Lung (tissue), 12 donors: ENCODE measurements around the gene FRYL. TPM values are rescaled to one million over a fixed set of nuclear protein-coding genes. Genes with fewer than 3 reads are reported as not detected.
A peak's percentile ranks its signal among the peaks of the same experiment; 100 is the strongest.

ENCODE experiments used
- ATAC-seq: fragments of 200-7000 bp; cut with Tn5 transposase; one replicate; pipeline ENCODE4 v1.9.1; 2020; ENCODE audit warnings: moderate number of reproducible peaks; ENCODE audit not compliant: insufficient read depth, low FRiP score
- DNase-seq, 3 donors: peaks; one replicate each; pipeline ENCODE4 v3.0.0-alpha.2; 2013 to 2017
- H3K27ac ChIP-seq, 2 donors: one replicate each; pipeline ENCODE4 v1.5.1; 2013; ENCODE audit warnings: mild to moderate bottlenecking in 2 of 2, moderate library complexity in 2 of 2, control low read depth in 1 of 2, inconsistent platforms in 1 of 2, low read depth in 1 of 2, low read length in 1 of 2
- H3K27me3 ChIP-seq, 3 donors: one replicate each; pipeline ENCODE4 v1.5.1; 2013; ENCODE audit warnings: low read length in 2 of 3; ENCODE audit not compliant: control insufficient read depth in 3 of 3, insufficient read depth in 3 of 3
- H3K36me3 ChIP-seq, 4 donors: one replicate each; pipeline ENCODE4 v1.5.1; 2013; ENCODE audit warnings: low read length in 4 of 4, mild to moderate bottlenecking in 1 of 4, moderate library complexity in 1 of 4; ENCODE audit not compliant: control insufficient read depth in 4 of 4, insufficient read depth in 4 of 4
- H3K4me1 ChIP-seq, 5 donors: one replicate each; pipeline ENCODE4 v1.5.1; 2013; ENCODE audit warnings: low read length in 5 of 5, mild to moderate bottlenecking in 2 of 5, moderate library complexity in 1 of 5; ENCODE audit not compliant: control insufficient read depth in 5 of 5, insufficient read depth in 5 of 5
- H3K4me3 ChIP-seq: one replicate; pipeline ENCODE4 v1.5.1; 2013; ENCODE audit warnings: mild to moderate bottlenecking, control low read depth, moderate library complexity
- H3K9ac ChIP-seq, 2 donors: one replicate each; pipeline ENCODE4 v1.5.1; 2013; ENCODE audit warnings: low read length in 2 of 2, control low read depth in 1 of 2; ENCODE audit not compliant: insufficient read depth in 1 of 2
- H3K9me3 ChIP-seq, 4 donors: one replicate each; pipeline ENCODE4 v1.5.1; 2013; ENCODE audit warnings: low read length in 3 of 4, mild to moderate bottlenecking in 1 of 4, moderate library complexity in 1 of 4; ENCODE audit not compliant: control insufficient read depth in 4 of 4, insufficient read depth in 3 of 4
- CTCF ChIP-seq: IDR thresholded peaks from 2 replicates; pipeline ENCODE4 v1.5.1; 2012; ENCODE audit warnings: mild to moderate bottlenecking; ENCODE audit errors: control extremely low read depth, extremely low read depth
- WGBS, 2 donors: extraction: QIAGEN DNeasy Blood & Tissue Kit; methylation state at CpG; one replicate each; pipeline ENCODE4 v1.1.7; 2013; 5-methylcytosine and 5-hydroxymethylcytosine counted together
- polyA plus RNA-seq, 2 donors: library from polyadenylated mRNA; stranded (reverse); fragments of 200-250 nt; gene quantifications; one replicate each; pipeline ENCODE4 v1.2.1, GENCODE V29; 2013
- total RNA-seq, 2 donors: library from RNA; depleted of rRNA in 1 of 2; stranded (reverse); fragments of >200 nt in 1 of 2; gene quantifications; one replicate each; pipeline ENCODE4 v1.2.1, GENCODE V29; 2014 to 2021
- donor health status: control.
- donor health status: control.
- donor health status: Bipolar disorder and iron deficiency.
- donor health status: healthy.
- donor health status: DM: yes; HTN: yes; CAD: no.

The FRYL gene
- total and polyA plus RNA-seq, 4 donors, result 12.6 to 188 (median 31.7) TPM

GRCh38 chr4:48483777-48484493, 296.1 kb downstream of the FRYL start:
- Histone ChIP-seq H3K36me3 (no peaks in the 10 kb centered on the region), H3K27ac (no peak overlapping the region), H3K4me3 (peak overlapping the region; percentile 26), H3K27me3 (peaks cover 0 to 80% (median 75%) of the 10 kb centered on the region in 3 donors), H3K4me1 (peaks cover 0 to 7% (median 3%) of the 10 kb centered on the region in 5 donors), H3K9me3 (peaks cover 0 to 6% (median 0%) of the 10 kb centered on the region in 4 donors), H3K9ac (no peak overlapping the region)
- ATAC-seq (no peak), DNase-seq (no peak)
- WGBS, 2 donors, result 9 to 12% methylated on average over 64 to 66 of the region's 66 CpGs
- no peak for TF ChIP-seq CTCF

- H3K4me3 ChIP-seq, result peak within 1 kb of the TSS; percentile 26
- peak in 2 of 3 donors; percentile 39 to 42 for DNase-seq
- peaks cover 0 to 7% (median 3%) of the 10 kb centered on the region in 5 donors for H3K4me1 ChIP-seq
- H3K9ac ChIP-seq, result no peak within 1 kb of the TSS
- peaks cover 0 to 6% (median 0%) of the 10 kb centered on the region in 4 donors for H3K9me3 ChIP-seq
- H3K36me3 ChIP-seq, result no peaks in the 10 kb centered on the region
- H3K27ac ChIP-seq, result no peak within 1 kb of the TSS
- 2 to 4% methylated on average over 25 to 85 of the region's 85 CpGs for WGBS, 2 donors
- TF ChIP-seq CTCF, result no peak
- peaks cover 0 to 73% (median 68%) of the 10 kb centered on the region in 3 donors for H3K27me3 ChIP-seq
- no peak for ATAC-seq
Measured at GRCh38 chr4:48483006-48483776, 296.9 kb downstream of the FRYL start, which contains the start of gene SLC10A4. Gene SLC10A4 (plus strand): TSS chr4:48483343. CDS start chr4:48483562, 219 bp downstream.

GRCh38 chr4:48481581-48481980, 298.5 kb downstream of the FRYL start:
- DNase-seq (no peak), ATAC-seq (no peak)
- Histone ChIP-seq H3K27ac (no peak overlapping the region), H3K9me3 (peaks cover 0 to 6% (median 0%) of the 10 kb centered on the region in 4 donors), H3K4me3 (no peak overlapping the region), H3K4me1 (peaks cover 0 to 7% (median 3%) of the 10 kb centered on the region in 5 donors), H3K36me3 (no peaks in the 10 kb centered on the region), H3K9ac (no peak overlapping the region), H3K27me3 (peaks cover 0 to 58% (median 55%) of the 10 kb centered on the region in 3 donors)
- TF ChIP-seq CTCF, result no peak
- 78 to 82% methylated on average over 1 of the region's 1 CpG for WGBS, 2 donors
